Gastroesophageal sphincter (tissue), 3 donors: ENCODE data around the gene CGRRF1.

Experiments
- POLR2AphosphoS5 ChIP-seq: sonication (generic); formaldehyde crosslinking; IDR thresholded peaks from one replicate; pipeline ENCODE4 v1.6.1; 2017; ENCODE audit warnings: antibody characterized with exemption
- TF ChIP-seq, protein P1 (sequence below), 4 experiments: fragments of 200-600 bp in 2 of 4; fragments of 450-650 bp in 2 of 4; sonication (generic) in 1 of 4; IDR thresholded peaks; one replicate each; pipeline ENCODE4 v1.5.1; 2017 to 2019; ENCODE audit warnings: antibody characterized with exemption in 4 of 4, mild to moderate bottlenecking in 2 of 4, moderate library complexity in 2 of 4

DNA sequence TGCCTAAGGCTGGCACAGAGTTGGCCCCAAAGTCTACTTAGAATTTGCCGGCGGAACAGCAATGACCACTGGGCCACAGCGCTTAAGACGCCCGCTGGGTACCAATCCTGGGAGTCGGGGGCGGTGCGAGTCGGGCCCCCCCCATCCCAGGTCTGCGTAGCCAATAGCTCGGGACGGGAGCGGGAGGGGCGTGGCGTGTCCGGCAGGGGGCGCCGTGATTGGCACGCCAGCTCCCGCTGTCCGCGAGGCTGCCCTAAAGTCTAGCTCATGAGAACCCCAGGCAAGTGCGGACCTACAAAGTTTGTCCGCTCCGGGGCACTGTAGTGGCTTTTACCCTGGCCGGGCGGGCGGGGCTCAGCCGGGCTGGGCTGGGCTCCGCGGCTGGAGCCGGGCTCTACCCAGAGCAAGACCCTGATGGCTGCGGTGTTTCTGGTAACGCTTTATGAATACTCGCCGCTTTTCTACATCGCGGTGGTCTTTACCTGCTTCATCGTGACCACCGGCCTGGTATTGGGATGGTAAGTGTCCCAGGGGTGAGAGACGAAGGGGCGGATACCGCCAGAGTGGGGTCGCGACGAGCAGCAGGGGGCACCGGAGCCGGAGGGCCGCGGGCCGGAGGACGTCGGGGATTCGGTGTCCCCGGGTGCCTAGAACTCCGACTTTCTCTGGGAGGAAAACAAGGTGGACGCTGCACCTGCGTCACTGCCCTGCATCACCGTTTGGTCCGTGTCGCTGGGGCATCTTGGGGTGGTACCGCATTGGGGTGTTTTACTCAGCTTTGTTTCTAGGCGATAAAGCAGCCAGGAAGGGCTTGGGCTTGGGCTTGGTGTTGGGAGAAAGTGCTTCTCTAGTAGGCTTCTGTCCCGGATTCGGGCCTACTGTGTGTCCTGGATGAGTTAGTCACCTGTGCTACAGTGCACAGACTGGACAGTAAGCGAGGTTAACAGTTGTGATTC lies at the start of gene CGRRF1:
- TF ChIP-seq, protein P1, sequence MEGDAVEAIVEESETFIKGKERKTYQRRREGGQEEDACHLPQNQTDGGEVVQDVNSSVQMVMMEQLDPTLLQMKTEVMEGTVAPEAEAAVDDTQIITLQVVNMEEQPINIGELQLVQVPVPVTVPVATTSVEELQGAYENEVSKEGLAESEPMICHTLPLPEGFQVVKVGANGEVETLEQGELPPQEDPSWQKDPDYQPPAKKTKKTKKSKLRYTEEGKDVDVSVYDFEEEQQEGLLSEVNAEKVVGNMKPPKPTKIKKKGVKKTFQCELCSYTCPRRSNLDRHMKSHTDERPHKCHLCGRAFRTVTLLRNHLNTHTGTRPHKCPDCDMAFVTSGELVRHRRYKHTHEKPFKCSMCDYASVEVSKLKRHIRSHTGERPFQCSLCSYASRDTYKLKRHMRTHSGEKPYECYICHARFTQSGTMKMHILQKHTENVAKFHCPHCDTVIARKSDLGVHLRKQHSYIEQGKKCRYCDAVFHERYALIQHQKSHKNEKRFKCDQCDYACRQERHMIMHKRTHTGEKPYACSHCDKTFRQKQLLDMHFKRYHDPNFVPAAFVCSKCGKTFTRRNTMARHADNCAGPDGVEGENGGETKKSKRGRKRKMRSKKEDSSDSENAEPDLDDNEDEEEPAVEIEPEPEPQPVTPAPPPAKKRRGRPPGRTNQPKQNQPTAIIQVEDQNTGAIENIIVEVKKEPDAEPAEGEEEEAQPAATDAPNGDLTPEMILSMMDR (IDR thresholded peaks at IDR 0.05) = peak; percentile 29 to 95 (median 80)
- peak; percentile 93 for TF ChIP-seq POLR2AphosphoS5
